ENCODE data around the gene KIF1A.

KIF1A gene

GRCh38 chr2:240739797-240740196, 80.2 kb downstream of the KIF1A start:
- no peaks in the 10 kb centered on the region for H3K9me3 ChIP-seq (ENCODE audit: control insufficient read depth, insufficient read depth, low read length)
- no peak overlapping the region for H3K9ac ChIP-seq (ENCODE audit: low read depth, low read length)
- no peak overlapping the region for H3K4me3 ChIP-seq (ENCODE audit: low read depth, low read length)
- H3K27me3 ChIP-seq (ENCODE audit: control insufficient read depth, insufficient read depth, low read length), result no peaks in the 10 kb centered on the region
- H3K36me3 ChIP-seq (ENCODE audit: control insufficient read depth, insufficient read depth, low read length), result peaks cover 74% of the 10 kb centered on the region
- H3K4me1 ChIP-seq (ENCODE audit: control insufficient read depth, insufficient read depth, low read length), result no peaks in the 10 kb centered on the region

- H3K4me1 ChIP-seq (ENCODE audit: control insufficient read depth, insufficient read depth, low read length), result no peaks in the 10 kb centered on the region
- H3K36me3 ChIP-seq (ENCODE audit: control insufficient read depth, insufficient read depth, low read length), result peaks cover 70% of the 10 kb centered on the region
- no peaks in the 10 kb centered on the region for H3K27me3 ChIP-seq (ENCODE audit: control insufficient read depth, insufficient read depth, low read length)
- no peak overlapping the region for H3K4me3 ChIP-seq (ENCODE audit: low read depth, low read length)
- H3K9ac ChIP-seq (ENCODE audit: low read depth, low read length), result no peak overlapping the region
- H3K9me3 ChIP-seq (ENCODE audit: control insufficient read depth, insufficient read depth, low read length), result no peaks in the 10 kb centered on the region
Observed at GRCh38 chr2:240737958-240738357, 82.1 kb downstream of the KIF1A start.

GRCh38 chr2:240737512-240737911, 82.5 kb downstream of the KIF1A start:
- Histone ChIP-seq H3K36me3 (ENCODE audit: control insufficient read depth, insufficient read depth, low read length) (peaks cover 73% of the 10 kb centered on the region), H3K9ac (ENCODE audit: low read depth, low read length) (no peak overlapping the region), H3K27me3 (ENCODE audit: control insufficient read depth, insufficient read depth, low read length) (no peaks in the 10 kb centered on the region), H3K4me1 (ENCODE audit: control insufficient read depth, insufficient read depth, low read length) (no peaks in the 10 kb centered on the region), H3K4me3 (ENCODE audit: low read depth, low read length) (no peak overlapping the region), H3K9me3 (ENCODE audit: control insufficient read depth, insufficient read depth, low read length) (no peaks in the 10 kb centered on the region)

DNA sequence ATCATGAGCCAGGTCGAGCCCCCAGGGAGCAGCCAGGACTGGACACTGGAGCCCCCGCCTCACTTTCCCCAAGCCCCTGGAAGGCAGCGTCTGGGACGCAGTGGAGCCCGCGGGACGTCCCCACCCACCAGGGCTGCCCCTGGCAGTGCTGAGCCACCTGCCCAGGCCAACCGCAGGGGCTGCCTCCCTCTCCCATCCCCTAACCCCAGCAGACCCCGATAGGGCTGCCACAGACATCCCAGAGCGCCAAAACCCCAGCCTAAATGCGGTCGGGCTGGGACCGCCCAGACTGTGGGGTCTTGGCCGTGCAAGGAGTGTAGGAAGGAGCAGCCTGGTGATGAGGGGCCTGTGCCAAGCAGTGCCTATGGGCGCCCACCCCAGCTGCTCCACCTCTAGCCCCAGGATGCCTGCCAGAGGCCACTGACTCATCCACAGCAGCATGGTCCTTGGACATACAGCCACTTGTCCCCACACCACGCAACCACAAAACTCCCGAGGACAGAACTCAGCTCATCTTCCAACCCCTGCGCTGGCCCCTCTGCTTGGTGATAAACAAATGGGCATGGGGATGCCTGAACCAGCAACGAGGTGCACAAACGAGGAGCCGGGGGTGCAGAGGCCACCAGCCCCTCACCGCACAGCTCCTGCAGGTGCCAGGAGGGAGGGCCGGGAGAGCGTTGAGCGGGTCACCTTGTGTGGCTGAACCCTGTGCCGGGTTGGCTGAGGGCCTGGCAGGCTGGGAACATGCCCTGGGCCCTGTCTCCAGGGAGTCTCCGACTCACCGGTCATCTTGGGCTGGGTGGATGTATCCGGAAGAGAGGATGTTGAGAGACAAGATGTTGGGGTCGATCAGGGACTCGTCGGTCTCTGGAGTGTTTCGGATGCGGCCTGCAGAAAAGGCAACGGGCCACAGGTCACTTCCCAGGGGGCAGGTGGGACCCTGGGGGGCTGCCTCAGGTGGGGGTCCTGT, 83.5 kb downstream of the KIF1A start:
- Histone ChIP-seq H3K9me3 (ENCODE audit: control insufficient read depth, insufficient read depth, low read length) (no peaks in the 10 kb centered on the region), H3K9ac (ENCODE audit: low read depth, low read length) (no peak overlapping the region), H3K36me3 (ENCODE audit: control insufficient read depth, insufficient read depth, low read length) (peaks cover 65% of the 10 kb centered on the region), H3K4me3 (ENCODE audit: low read depth, low read length) (no peak overlapping the region), H3K27me3 (ENCODE audit: control insufficient read depth, insufficient read depth, low read length) (no peaks in the 10 kb centered on the region), H3K4me1 (ENCODE audit: control insufficient read depth, insufficient read depth, low read length) (no peaks in the 10 kb centered on the region)

GRCh38 chr2:240735476-240735875, 84.5 kb downstream of the KIF1A start:
- Histone ChIP-seq H3K9ac (ENCODE audit: low read depth, low read length) (no peak overlapping the region), H3K36me3 (ENCODE audit: control insufficient read depth, insufficient read depth, low read length) (peaks cover 59% of the 10 kb centered on the region), H3K4me1 (ENCODE audit: control insufficient read depth, insufficient read depth, low read length) (no peaks in the 10 kb centered on the region), H3K4me3 (ENCODE audit: low read depth, low read length) (no peak overlapping the region), H3K27me3 (ENCODE audit: control insufficient read depth, insufficient read depth, low read length) (no peaks in the 10 kb centered on the region), H3K9me3 (ENCODE audit: control insufficient read depth, insufficient read depth, low read length) (no peaks in the 10 kb centered on the region)

DNA sequence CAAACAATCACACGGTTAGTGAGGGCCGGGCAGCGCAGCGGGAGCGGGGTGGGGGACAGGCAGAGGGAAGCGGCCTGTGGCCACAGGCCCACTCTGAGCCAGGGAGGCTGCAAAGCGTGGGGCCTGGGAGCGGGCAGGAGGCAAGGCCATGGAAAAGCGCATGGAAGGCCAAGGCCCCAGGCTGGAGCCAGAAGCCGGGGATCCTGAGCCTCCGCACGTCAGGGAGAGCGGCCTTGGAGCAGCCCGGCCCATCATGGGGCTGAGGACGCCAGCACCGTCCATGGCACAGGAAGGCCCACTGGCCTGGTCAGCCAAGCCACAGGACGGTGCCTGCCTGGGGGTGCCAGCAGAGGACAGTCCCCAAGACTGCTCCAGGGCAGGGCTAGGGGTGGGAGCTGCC, 85.3 kb downstream of the KIF1A start:
- Histone ChIP-seq H3K27me3 (ENCODE audit: control insufficient read depth, insufficient read depth, low read length) (no peaks in the 10 kb centered on the region), H3K4me1 (ENCODE audit: control insufficient read depth, insufficient read depth, low read length) (no peaks in the 10 kb centered on the region), H3K9me3 (ENCODE audit: control insufficient read depth, insufficient read depth, low read length) (no peaks in the 10 kb centered on the region), H3K9ac (ENCODE audit: low read depth, low read length) (no peak overlapping the region), H3K36me3 (ENCODE audit: control insufficient read depth, insufficient read depth, low read length) (peaks cover 56% of the 10 kb centered on the region), H3K4me3 (ENCODE audit: low read depth, low read length) (no peak overlapping the region)

DNA sequence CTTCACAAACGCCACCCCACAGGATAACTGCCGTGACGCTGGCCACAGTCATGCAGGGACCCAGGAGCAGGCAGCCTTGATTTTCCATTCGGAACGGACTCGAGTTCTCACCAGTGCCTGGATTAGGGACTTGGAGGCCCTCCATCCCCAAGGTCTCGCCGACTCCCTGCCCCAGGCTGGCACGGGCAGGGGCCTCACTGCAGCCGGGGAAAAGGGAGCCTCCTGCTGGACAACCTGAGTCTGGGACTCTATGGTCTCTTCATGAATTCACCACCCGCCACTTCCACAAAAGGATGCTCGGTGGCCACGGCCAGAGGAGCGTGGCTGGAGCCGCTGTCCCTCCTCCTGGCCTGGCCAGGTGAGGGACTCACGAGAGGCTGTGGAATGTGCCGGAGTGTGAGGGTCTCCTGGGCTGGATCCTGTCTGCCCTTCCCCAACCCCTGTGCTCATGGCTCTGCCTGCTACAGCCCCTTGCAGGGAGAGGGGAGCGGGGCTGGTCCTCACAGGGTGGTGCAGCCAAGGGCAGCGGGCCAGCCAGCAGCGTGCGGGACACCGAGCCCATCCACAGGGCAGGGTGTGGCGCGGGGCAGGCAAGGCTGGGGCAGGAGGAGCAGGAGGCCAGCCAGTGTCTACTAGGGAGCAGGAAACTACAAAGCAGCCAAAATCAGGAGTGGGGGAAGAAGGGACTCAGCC, 86.1 kb downstream of the KIF1A start:
- Histone ChIP-seq H3K4me3 (ENCODE audit: low read depth, low read length) (no peak overlapping the region), H3K4me1 (ENCODE audit: control insufficient read depth, insufficient read depth, low read length) (no peaks in the 10 kb centered on the region), H3K9ac (ENCODE audit: low read depth, low read length) (no peak overlapping the region), H3K36me3 (ENCODE audit: control insufficient read depth, insufficient read depth, low read length) (peaks cover 49% of the 10 kb centered on the region), H3K27me3 (ENCODE audit: control insufficient read depth, insufficient read depth, low read length) (no peaks in the 10 kb centered on the region), H3K9me3 (ENCODE audit: control insufficient read depth, insufficient read depth, low read length) (no peaks in the 10 kb centered on the region)

DNA sequence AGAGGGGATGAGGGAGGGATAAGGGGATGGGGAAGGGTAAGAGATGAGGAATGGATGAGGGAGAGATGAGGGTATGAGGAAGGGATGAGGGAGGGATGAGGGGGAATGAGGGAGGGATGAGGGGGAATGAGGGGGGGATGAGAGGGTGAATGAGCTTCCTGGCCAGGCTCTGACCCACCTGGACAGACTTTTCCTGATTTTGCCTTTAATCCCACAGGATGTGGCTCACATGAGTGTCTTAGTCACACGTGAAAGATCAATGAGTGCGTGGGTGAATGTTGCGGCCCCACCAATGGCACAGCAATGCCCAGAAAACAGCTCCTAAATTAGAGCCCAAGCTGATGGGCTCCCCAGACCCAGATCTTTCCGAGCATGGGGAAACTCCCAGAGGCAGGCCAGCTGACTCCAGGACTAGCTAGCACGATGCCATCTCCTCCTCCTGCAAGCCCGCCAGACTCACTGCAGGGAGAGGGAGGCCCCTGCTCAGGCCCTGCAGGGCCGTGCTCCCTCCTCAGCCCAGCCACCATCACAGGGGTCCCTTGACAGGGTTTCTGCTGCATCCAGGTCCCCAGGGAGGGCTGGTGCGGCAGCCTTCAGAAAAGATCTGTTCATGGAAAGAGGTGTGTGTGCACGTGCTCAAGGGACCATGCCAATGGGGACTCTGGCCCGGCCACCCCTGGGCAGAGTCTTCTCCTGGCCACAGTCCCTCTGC, 87.0 kb downstream of the KIF1A start:
- Histone ChIP-seq H3K4me1 (ENCODE audit: control insufficient read depth, insufficient read depth, low read length) (no peaks in the 10 kb centered on the region), H3K4me3 (ENCODE audit: low read depth, low read length) (no peak overlapping the region), H3K9me3 (ENCODE audit: control insufficient read depth, insufficient read depth, low read length) (no peaks in the 10 kb centered on the region), H3K9ac (ENCODE audit: low read depth, low read length) (no peak overlapping the region), H3K27me3 (ENCODE audit: control insufficient read depth, insufficient read depth, low read length) (no peaks in the 10 kb centered on the region), H3K36me3 (ENCODE audit: control insufficient read depth, insufficient read depth, low read length) (peaks cover 40% of the 10 kb centered on the region)

- Histone ChIP-seq H3K4me3 (ENCODE audit: low read depth, low read length) (no peak overlapping the region), H3K27me3 (ENCODE audit: control insufficient read depth, insufficient read depth, low read length) (no peaks in the 10 kb centered on the region), H3K9me3 (ENCODE audit: control insufficient read depth, insufficient read depth, low read length) (no peaks in the 10 kb centered on the region), H3K36me3 (ENCODE audit: control insufficient read depth, insufficient read depth, low read length) (peaks cover 40% of the 10 kb centered on the region), H3K9ac (ENCODE audit: low read depth, low read length) (no peak overlapping the region), H3K4me1 (ENCODE audit: control insufficient read depth, insufficient read depth, low read length) (no peaks in the 10 kb centered on the region)
Observed at GRCh38 chr2:240732184-240732583, 87.8 kb downstream of the KIF1A start.

DNA sequence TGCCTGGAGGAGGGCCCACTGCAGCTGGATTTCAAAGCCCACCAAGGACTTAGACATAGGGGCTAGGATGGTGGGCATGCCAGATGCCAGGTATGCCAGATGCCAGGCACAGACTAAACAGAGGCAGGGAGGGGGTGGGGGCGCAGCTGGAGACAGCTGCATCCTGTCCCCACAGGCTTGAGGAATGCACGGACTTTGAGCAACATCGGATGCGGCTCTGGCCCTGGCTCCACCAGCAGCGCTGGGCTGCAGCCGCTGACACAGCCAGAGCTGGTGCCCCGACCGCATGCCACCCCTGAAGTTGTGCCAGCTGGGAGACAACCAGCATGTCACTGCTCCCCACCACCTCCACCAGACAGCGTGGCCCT, 88.9 kb downstream of the KIF1A start:
- Histone ChIP-seq H3K36me3 (ENCODE audit: control insufficient read depth, insufficient read depth, low read length) (peaks cover 39% of the 10 kb centered on the region), H3K4me1 (ENCODE audit: control insufficient read depth, insufficient read depth, low read length) (no peaks in the 10 kb centered on the region), H3K4me3 (ENCODE audit: low read depth, low read length) (no peak overlapping the region), H3K27me3 (ENCODE audit: control insufficient read depth, insufficient read depth, low read length) (no peaks in the 10 kb centered on the region), H3K9me3 (ENCODE audit: control insufficient read depth, insufficient read depth, low read length) (no peaks in the 10 kb centered on the region), H3K9ac (ENCODE audit: low read depth, low read length) (no peak overlapping the region)

DNA sequence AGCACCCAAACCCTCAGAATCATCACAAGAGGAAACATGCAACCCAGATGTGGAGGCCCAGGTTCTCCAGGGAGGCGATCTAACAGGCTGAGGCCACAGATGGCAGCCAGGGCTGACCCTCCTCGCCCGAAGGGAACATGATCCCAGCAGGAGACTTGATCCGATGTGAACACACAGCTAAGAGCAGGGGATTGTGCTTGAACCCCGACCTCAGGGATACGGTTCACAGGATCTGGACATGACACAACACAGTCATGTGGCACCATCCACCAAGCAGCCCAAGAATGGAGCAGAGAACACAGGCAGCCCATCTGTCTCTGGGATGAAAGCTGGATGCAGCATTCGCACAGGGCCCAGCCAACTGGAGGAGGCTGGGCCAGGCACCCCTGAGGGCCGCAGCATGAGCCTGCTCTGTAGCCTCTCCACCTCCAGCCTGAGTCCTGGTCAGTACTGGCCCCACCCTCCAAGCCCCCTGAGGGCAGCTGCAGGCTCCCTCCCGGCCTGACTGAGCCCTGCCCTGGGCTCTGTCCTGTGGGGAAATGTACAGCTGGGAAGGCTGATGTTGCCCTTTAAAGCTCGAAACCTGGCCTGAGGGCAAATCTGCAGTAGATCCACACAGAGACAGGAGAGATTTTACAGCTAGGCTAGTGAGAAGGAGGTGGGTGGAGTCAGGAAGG, 89.4 kb downstream of the KIF1A start:
- no peak overlapping the region for H3K9ac ChIP-seq (ENCODE audit: low read depth, low read length)
- H3K36me3 ChIP-seq (ENCODE audit: control insufficient read depth, insufficient read depth, low read length), result peaks cover 43% of the 10 kb centered on the region
- no peaks in the 10 kb centered on the region for H3K27me3 ChIP-seq (ENCODE audit: control insufficient read depth, insufficient read depth, low read length)
- H3K4me3 ChIP-seq (ENCODE audit: low read depth, low read length), result no peak overlapping the region
- no peaks in the 10 kb centered on the region for H3K9me3 ChIP-seq (ENCODE audit: control insufficient read depth, insufficient read depth, low read length)
- H3K4me1 ChIP-seq (ENCODE audit: control insufficient read depth, insufficient read depth, low read length), result no peaks in the 10 kb centered on the region

Data from iPS-15b (cell line).